ENCODE measurements around the gene CST11. TPM values are rescaled to one million over a fixed set of nuclear protein-coding genes. Genes with fewer than 3 reads are reported as not detected.

Gene CST11
- polyA plus RNA-seq: not detected in 3 replicates
- polyA plus RNA-seq (2011; ENCODE audit: low read depth): not detected
- polyA plus RNA-seq (2011; cell fraction: cytosol; rRNA removed): not detected in 2 replicates
- not detected in 2 replicates for polyA plus RNA-seq (2011; cell fraction: nucleus; rRNA removed)
- not detected in 2 replicates for polyA plus RNA-seq (2012; ENCODE audit: low replicate concordance)
- not detected in 3 replicates for polyA minus RNA-seq
- polyA minus RNA-seq (2011; cell fraction: cytosol; rRNA and poly(A)+ RNA removed): not detected
- not detected in 2 replicates for polyA minus RNA-seq (2011; cell fraction: nucleus; rRNA and poly(A)+ RNA removed)

GRCh38 chr20:23452776-23453175 is at the start of gene CST11:
CST11 (minus strand) TSS chr20:23452876; CDS start chr20:23452811, 65 bp downstream.
- dilution Hi-C loops (cut with MboI; ENCODE audit: extremely low pct_ligation_motif_present, low sequenced_read_pairs): no loop called here
- no peaks in the 10 kb centered on the region for H3K36me3 ChIP-seq (ENCODE audit: control insufficient read depth in 2 of 2, extremely low read depth in 1 of 2, insufficient read depth in 2 of 2, low read length in 2 of 2)
- TF ChIP-seq EZH2 (IDR thresholded peaks at IDR 0.05; ENCODE audit: low read length): no peak
- no peak for TF ChIP-seq CTCF (optimal IDR thresholded peaks at IDR 0.05 in 1 of 3, IDR thresholded peaks at IDR 0.05 in 1 of 3, conservative IDR thresholded peaks at IDR 0.05 in 1 of 3; ENCODE audit: extremely low read depth in 1 of 3, insufficient read depth in 2 of 3, low read length in 3 of 3)

GRCh38 chr20:23501926-23502325 is 49.2 kb upstream of the CST11 start:
- no peak overlapping the region for H2AFZ ChIP-seq (ENCODE audit: control insufficient read depth, low read length)
- no peaks in the 10 kb centered on the region for H3K36me3 ChIP-seq (ENCODE audit: control insufficient read depth in 2 of 2, extremely low read depth in 1 of 2, insufficient read depth in 2 of 2, low read length in 2 of 2)
- H3K27me3 ChIP-seq (ENCODE audit: control insufficient read depth, extremely low read depth, insufficient read depth, low read length): no peaks in the 10 kb centered on the region
- H3K9me1 ChIP-seq (ENCODE audit: control insufficient read depth, extremely low read depth, insufficient read depth, low read length): no peaks in the 10 kb centered on the region
- H4K20me1 ChIP-seq (ENCODE audit: control insufficient read depth, extremely low read depth, insufficient read depth, low read length): no peaks in the 10 kb centered on the region
- no peak overlapping the region for H3K27ac ChIP-seq (ENCODE audit: control insufficient read depth, insufficient read depth, low read length)
- peaks cover 11% of the 10 kb centered on the region for H3K4me1 ChIP-seq (ENCODE audit: control insufficient read depth, extremely low read depth, insufficient read depth, low read length)
- TF ChIP-seq CTCF (optimal IDR thresholded peaks at IDR 0.05 in 1 of 3, IDR thresholded peaks at IDR 0.05 in 1 of 3, conservative IDR thresholded peaks at IDR 0.05 in 1 of 3; ENCODE audit: extremely low read depth in 1 of 3, insufficient read depth in 2 of 3, low read length in 3 of 3): no peak
- TF ChIP-seq EZH2 (IDR thresholded peaks at IDR 0.05; ENCODE audit: low read length): no peak
- FAIRE-seq (no peak), DNase-seq (ENCODE audit: low read depth, low spot score) (no peak)
- H3K4me3 ChIP-seq (ENCODE audit: control insufficient read depth in 2 of 3, extremely low read depth in 1 of 3, insufficient read depth in 2 of 3, low read depth in 1 of 3, low read length in 3 of 3): no peak overlapping the region
- H3K4me2 ChIP-seq (ENCODE audit: control insufficient read depth, extremely low read depth, insufficient read depth, low read depth, low read length): no peak overlapping the region
- no peaks in the 10 kb centered on the region for H3K79me2 ChIP-seq (ENCODE audit: control insufficient read depth, insufficient read depth, low read length)
- dilution Hi-C loops (cut with MboI; ENCODE audit: extremely low pct_ligation_motif_present, low sequenced_read_pairs): no loop called here
- H3K9ac ChIP-seq (ENCODE audit: control insufficient read depth, extremely low read depth, insufficient read depth, low read length): no peak overlapping the region
- H3K9me3 ChIP-seq (ENCODE audit: control insufficient read depth, low read depth, low read length): no peaks in the 10 kb centered on the region

More at GRCh38 chr20:23452776-23453175, at the start of gene CST11:
- Histone ChIP-seq H2AFZ (ENCODE audit: control insufficient read depth, low read length) (peak within 1 kb of the TSS; percentile 52), H4K20me1 (ENCODE audit: control insufficient read depth, extremely low read depth, insufficient read depth, low read length) (no peaks in the 10 kb centered on the region), H3K9me1 (ENCODE audit: control insufficient read depth, extremely low read depth, insufficient read depth, low read length) (peaks cover 3% of the 10 kb centered on the region), H3K4me1 (ENCODE audit: control insufficient read depth, extremely low read depth, insufficient read depth, low read length) (no peaks in the 10 kb centered on the region), H3K4me2 (ENCODE audit: control insufficient read depth, extremely low read depth, insufficient read depth, low read depth, low read length) (no peak within 1 kb of the TSS), H3K4me3 (ENCODE audit: control insufficient read depth in 2 of 3, extremely low read depth in 1 of 3, insufficient read depth in 2 of 3, low read depth in 1 of 3, low read length in 3 of 3) (no peak within 1 kb of the TSS), H3K9ac (ENCODE audit: control insufficient read depth, extremely low read depth, insufficient read depth, low read length) (no peak within 1 kb of the TSS), H3K27me3 (ENCODE audit: control insufficient read depth, extremely low read depth, insufficient read depth, low read length) (no peaks in the 10 kb centered on the region), H3K27ac (ENCODE audit: control insufficient read depth, insufficient read depth, low read length) (no peak within 1 kb of the TSS), H3K79me2 (ENCODE audit: control insufficient read depth, insufficient read depth, low read length) (no peaks in the 10 kb centered on the region), H3K9me3 (ENCODE audit: control insufficient read depth, low read depth, low read length) (no peaks in the 10 kb centered on the region)
- FAIRE-seq (no peak), DNase-seq (ENCODE audit: low read depth, low spot score) (no peak)
